B cell (primary cell): ENCODE data around the gene CYRIA. TPM values are rescaled to one million over a fixed set of nuclear protein-coding genes. Genes with fewer than 3 reads are reported as not detected.

Experiments
- ATAC-seq: fragments of 200-7000 bp; cut with Tn5 transposase; one replicate; pipeline ENCODE4 v1.10.0; 2021; ENCODE audit warnings: low read depth, mild to moderate bottlenecking, moderate number of reproducible peaks, moderate library complexity
- CTCF ChIA-PET: fragments of 350-600 bp; sonication (Branson Sonifier 250); formaldehyde crosslinking; loops from one replicate; lab custom pipeline; 2021; ENCODE audit warnings: antibody characterized with exemption, inconsistent platforms; lab: Charles Lee
- POLR2A ChIA-PET: fragments of 350-600 bp; sonication (Branson Sonifier 250); formaldehyde crosslinking; loops from one replicate; lab custom pipeline; 2021; ENCODE audit warnings: antibody characterized with exemption; lab: Charles Lee
- DNase-seq: peaks from one replicate; pipeline ENCODE4 v3.0.0; 2013
- H2AFZ ChIP-seq: 2 replicates; pipeline ENCODE4 v1.6.1; 2012; ENCODE audit warnings: mild to moderate bottlenecking, low read depth, low read length; ENCODE audit not compliant: insufficient read depth, poor library complexity, severe bottlenecking
- H3K27ac ChIP-seq, 2 donors: 1 replicate in 1 of 2; 2 replicates in 1 of 2; pipeline ENCODE4 v1.5.1; 2012 to 2013; ENCODE audit warnings: low read length in 2 of 2, mild to moderate bottlenecking in 2 of 2, moderate library complexity in 1 of 2
- H3K27me3 ChIP-seq, 4 experiments: fragments of 200-600 bp in 1 of 4; sonication (generic) in 1 of 4; replicated peaks in 1 of 4; 1 replicate in 2 of 4; 2 replicates in 2 of 4; pipeline versions ENCODE4 v1.6.1 to v1.7.0; 2013 to 2016; ENCODE audit warnings: low read length in 3 of 4, mild to moderate bottlenecking in 2 of 4, mixed read lengths in 1 of 4, moderate library complexity in 1 of 4; ENCODE audit not compliant: insufficient read depth in 4 of 4, control insufficient read depth in 3 of 4; ENCODE audit errors: control extremely low read depth in 1 of 4
- H3K36me3 ChIP-seq, 2 experiments: replicated peaks in 1 of 2; 1 replicate in 1 of 2; 2 replicates in 1 of 2; pipeline versions ENCODE4 v1.6.1 to v1.7.1; 2013; ENCODE audit warnings: low read length in 1 of 2; ENCODE audit not compliant: insufficient read depth in 2 of 2, control insufficient read depth in 1 of 2; ENCODE audit errors: control extremely low read depth in 1 of 2, extremely low read depth in 1 of 2
- H3K4me1 ChIP-seq, 2 donors: fragments of 200-600 bp in 1 of 2; sonication (generic) in 1 of 2; 1 replicate in 1 of 2; 2 replicates in 1 of 2; pipeline versions ENCODE4 v1.5.1 to v1.6.1; 2013 to 2017; ENCODE audit warnings: low read length in 2 of 2; ENCODE audit not compliant: control insufficient read depth in 2 of 2, insufficient read depth in 2 of 2
- H3K4me2 ChIP-seq: replicated peaks from 2 replicates; pipeline ENCODE3; 2012; ENCODE audit warnings: mild to moderate bottlenecking, low read depth, low read length; ENCODE audit not compliant: poor library complexity, severe bottlenecking
- H3K4me3 ChIP-seq, 5 experiments: fragments of 200-600 bp in 1 of 5; sonication (generic) in 1 of 5; 1 replicate in 3 of 5; 2 replicates in 2 of 5; pipeline versions ENCODE4 v1.5.1 to v1.7.0; 2011 to 2016; ENCODE audit warnings: low read length in 4 of 5, mild to moderate bottlenecking in 4 of 5, low read depth in 2 of 5, control low read depth in 1 of 5, moderate library complexity in 1 of 5; ENCODE audit not compliant: insufficient read depth in 1 of 5; ENCODE audit errors: control extremely low read depth in 1 of 5, extremely low read depth in 1 of 5
- H3K79me2 ChIP-seq: fragments of 200-600 bp; sonication (generic); one replicate; pipeline ENCODE4 v1.6.0; 2016; ENCODE audit warnings: low read length; ENCODE audit not compliant: control insufficient read depth, insufficient read depth
- H3K9ac ChIP-seq: fragments of 200-600 bp; sonication (generic); 2 replicates; pipeline ENCODE4 v1.6.1; 2017; ENCODE audit warnings: mild to moderate bottlenecking, low read length, moderate library complexity
- H3K9me3 ChIP-seq, 3 donors: one replicate each; pipeline versions ENCODE4 v1.6.1 to v1.7.1; 2013; ENCODE audit warnings: low read length in 2 of 3; ENCODE audit not compliant: control insufficient read depth in 2 of 3, insufficient read depth in 1 of 3; ENCODE audit errors: control extremely low read depth in 1 of 3
- H4K20me1 ChIP-seq: 2 replicates; pipeline ENCODE4 v1.6.0; 2012; ENCODE audit warnings: mild to moderate bottlenecking, low read length; ENCODE audit not compliant: insufficient read depth, control insufficient read depth, poor library complexity, severe bottlenecking
- H3K27ac Mint-ChIP-seq: one replicate; pipeline ENCODE4 v1.8.0; 2021; ENCODE audit warnings: mixed read lengths
- H3K27me3 Mint-ChIP-seq: one replicate; pipeline ENCODE4 v1.8.0; 2021; ENCODE audit warnings: mixed read lengths
- H3K4me1 Mint-ChIP-seq: one replicate; pipeline ENCODE4 v1.8.0; 2021; ENCODE audit warnings: mixed read lengths
- H3K4me3 Mint-ChIP-seq: one replicate; pipeline ENCODE4 v1.8.0; 2021; ENCODE audit warnings: mixed read lengths
- H3K9me3 Mint-ChIP-seq: one replicate; pipeline ENCODE4 v1.8.0; 2022; ENCODE audit warnings: mixed read lengths; ENCODE audit not compliant: insufficient read depth
- EZH2 ChIP-seq: IDR thresholded peaks from 2 replicates; pipeline ENCODE4 v1.6.1; 2012; ENCODE audit warnings: borderline replicate concordance, low read depth, mild to moderate bottlenecking, moderate library complexity, low read length; ENCODE audit not compliant: insufficient read depth, poor library complexity, severe bottlenecking
- WGBS: methylation state at CpG from one replicate; pipeline ENCODE4 v1.1.5; 2013; ENCODE audit warnings: missing lambda C conversion rate; ENCODE audit not compliant: insufficient coverage; 5-methylcytosine and 5-hydroxymethylcytosine counted together
- intact Hi-C: fragments of 100-400 bp; cut with micrococcal nuclease; formaldehyde crosslinking; loops from one replicate; pipeline ENCODE4 v1.10.0; 2022
- polyA plus RNA-seq: library from polyadenylated mRNA; depleted of rRNA; stranded (reverse); fragments of >200 nt; gene quantifications from 2 replicates; pipeline ENCODE4 v1.2.3, GENCODE V29; 2012
- total RNA-seq, 2 donors: library from RNA; stranded (reverse); fragments of 120-200 nt in 1 of 2; gene quantifications; 1 replicate in 1 of 2; 2 replicates in 1 of 2; pipeline versions ENCODE4 v1.2.3 to v1.2.4, GENCODE V29; 2013 to 2022
- TF ChIP-seq, protein P1 (sequence below): fragments of 200-600 bp; IDR thresholded peaks from one replicate; pipeline ENCODE4 v1.8.0; 2022; ENCODE audit warnings: antibody characterized with exemption, mild to moderate bottlenecking

CYRIA gene
- total and polyA plus RNA-seq, 2 donors (not counting 1 experiment from before 2014, with no cell fraction given), result 16.8 to 58.8 TPM

DNA sequence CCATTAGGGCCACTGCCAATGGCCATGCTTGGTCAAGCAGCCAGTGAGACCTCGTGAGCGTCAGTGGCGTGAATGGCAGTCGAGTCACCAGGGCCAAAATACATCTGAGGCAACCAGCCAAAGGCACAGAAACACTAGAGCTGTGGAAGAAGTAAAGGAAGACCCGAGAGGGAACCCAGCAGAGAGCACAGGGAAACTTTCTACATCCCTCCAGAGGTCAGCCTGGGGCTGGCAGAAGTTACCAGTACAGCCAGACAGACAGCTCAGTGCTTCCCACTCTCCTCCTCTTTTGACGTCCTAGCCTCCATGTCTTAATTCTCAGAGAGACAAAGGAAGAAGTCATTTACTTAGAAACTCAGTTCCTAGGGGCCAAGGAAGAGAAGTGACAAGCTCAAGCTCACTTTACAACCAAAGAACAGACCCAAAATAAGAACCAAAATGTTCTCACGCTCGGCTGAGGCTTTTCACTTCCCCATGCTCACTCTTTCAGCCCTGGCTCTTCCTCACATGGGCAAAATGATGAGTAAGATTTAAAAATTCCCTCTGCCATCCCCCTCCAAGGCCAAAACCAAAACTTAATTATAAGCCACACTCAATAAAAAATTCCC lies 8.7 kb downstream of the CYRIA start:
- Histone ChIP-seq H3K27me3 (no peaks in the 10 kb centered on the region), H3K27ac (peak overlapping the region; percentile 66 to 82), H4K20me1 (no peaks in the 10 kb centered on the region), H3K79me2 (peaks cover 88% of the 10 kb centered on the region), H3K9me3 (no peaks in the 10 kb centered on the region), H3K4me1 (peaks cover 96 to 99% of the 10 kb centered on the region in 2 donors), H3K4me2 (peak overlapping the region; percentile 68), H3K4me3 (peak overlapping the region in 3 of 5 experiments; percentile 16 to 43 (median 33)), H3K9ac (peak overlapping the region; percentile 25), H3K36me3 (peaks cover 0 to 15% of the 10 kb centered on the region in 2 experiments), H2AFZ (peak overlapping the region; percentile 0)
- H3K4me1 Mint-ChIP-seq, result peaks cover 98% of the 10 kb centered on the region
- POLR2A ChIA-PET, result interaction anchor here (0.7 to 1.5 kb wide), 3 partner anchors 28 to 39 kb away, joined by 3 to 6 read pairs (median 3); no protein-coding TSS in a partner anchor
- H3K4me3 Mint-ChIP-seq, result peak overlapping the region; percentile 84
- intact Hi-C loops, result loop anchor here (2.0 to 5.0 kb wide), 3 partner anchors 26 to 70 kb away; no protein-coding TSS in a partner anchor
- no peak for TF ChIP-seq EZH2
- CTCF ChIA-PET, result interaction anchor here (0.6 to 6.7 kb wide), 7 partner anchors 25 to 50 kb away, joined by 3 to 50 read pairs (median 4); no protein-coding TSS in a partner anchor
- ATAC-seq (peak; percentile 65), DNase-seq (peak; percentile 82)
- WGBS, result 27% methylated on average over 7 of the region's 8 CpGs
- H3K27ac Mint-ChIP-seq, result peak overlapping the region; percentile 86
- H3K9me3 Mint-ChIP-seq, result no peaks in the 10 kb centered on the region
- no peaks in the 10 kb centered on the region for H3K27me3 Mint-ChIP-seq

DNA sequence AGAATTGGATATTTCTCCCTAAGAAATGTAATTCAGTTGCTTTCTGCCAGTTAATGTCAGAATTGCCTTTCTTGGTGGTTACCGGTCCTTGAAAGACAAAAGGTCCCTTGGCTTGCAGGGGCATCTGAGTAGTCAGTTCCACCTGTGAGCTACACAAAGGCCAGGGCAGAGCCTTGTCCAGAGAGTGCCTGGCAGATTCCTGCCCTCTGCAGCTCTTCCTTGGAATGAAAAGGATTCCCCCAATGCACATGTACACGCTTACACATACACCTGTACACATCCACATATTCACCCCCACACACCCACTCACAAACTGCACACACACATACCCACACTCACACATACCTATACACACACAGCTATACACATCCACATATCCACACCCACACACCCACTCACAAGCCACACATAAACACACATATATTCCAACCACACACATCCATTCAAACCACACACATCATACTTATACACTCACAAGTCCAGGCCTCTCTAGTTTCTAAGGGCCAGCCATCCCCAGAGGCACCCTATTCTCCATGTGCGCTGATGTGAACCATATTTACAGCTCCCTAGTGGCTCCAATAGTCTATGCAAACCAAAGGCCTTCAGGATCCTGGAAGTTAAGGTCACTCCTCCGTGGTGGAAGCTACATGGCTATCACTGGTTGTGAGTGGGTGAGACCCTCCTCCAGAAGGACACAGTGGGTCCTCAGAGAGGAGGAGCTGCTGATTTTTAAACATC lies 9.6 kb downstream of the CYRIA start:
- peak overlapping the region; percentile 66 to 82 for H3K27ac ChIP-seq
- Mint-ChIP-seq H3K9me3 (no peaks in the 10 kb centered on the region), H3K27me3 (no peaks in the 10 kb centered on the region), H3K4me3 (peak overlapping the region; percentile 84), H3K4me1 (peaks cover 99% of the 10 kb centered on the region), H3K27ac (peak overlapping the region; percentile 86)
- TF ChIP-seq, protein P1, sequence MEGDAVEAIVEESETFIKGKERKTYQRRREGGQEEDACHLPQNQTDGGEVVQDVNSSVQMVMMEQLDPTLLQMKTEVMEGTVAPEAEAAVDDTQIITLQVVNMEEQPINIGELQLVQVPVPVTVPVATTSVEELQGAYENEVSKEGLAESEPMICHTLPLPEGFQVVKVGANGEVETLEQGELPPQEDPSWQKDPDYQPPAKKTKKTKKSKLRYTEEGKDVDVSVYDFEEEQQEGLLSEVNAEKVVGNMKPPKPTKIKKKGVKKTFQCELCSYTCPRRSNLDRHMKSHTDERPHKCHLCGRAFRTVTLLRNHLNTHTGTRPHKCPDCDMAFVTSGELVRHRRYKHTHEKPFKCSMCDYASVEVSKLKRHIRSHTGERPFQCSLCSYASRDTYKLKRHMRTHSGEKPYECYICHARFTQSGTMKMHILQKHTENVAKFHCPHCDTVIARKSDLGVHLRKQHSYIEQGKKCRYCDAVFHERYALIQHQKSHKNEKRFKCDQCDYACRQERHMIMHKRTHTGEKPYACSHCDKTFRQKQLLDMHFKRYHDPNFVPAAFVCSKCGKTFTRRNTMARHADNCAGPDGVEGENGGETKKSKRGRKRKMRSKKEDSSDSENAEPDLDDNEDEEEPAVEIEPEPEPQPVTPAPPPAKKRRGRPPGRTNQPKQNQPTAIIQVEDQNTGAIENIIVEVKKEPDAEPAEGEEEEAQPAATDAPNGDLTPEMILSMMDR, result no peak
- no peak for TF ChIP-seq EZH2
- ChIA-PET POLR2A (interaction anchor here (1.5 to 1.8 kb wide), 2 partner anchors 8 to 33 kb away, joined by 6 to 9 read pairs; no protein-coding TSS in a partner anchor), CTCF (interaction anchor here (0.9 to 6.7 kb wide), 7 partner anchors 24 to 101 kb away, joined by 3 to 50 read pairs (median 6); no protein-coding TSS in a partner anchor)
- WGBS, result 64% methylated on average over 2 of the region's 4 CpGs
- H3K4me2 ChIP-seq, result peak overlapping the region; percentile 68
- peaks cover 88% of the 10 kb centered on the region for H3K79me2 ChIP-seq
- peak overlapping the region in 1 of 5 experiments; percentile 43 for H3K4me3 ChIP-seq
- peak overlapping the region; percentile 25 for H3K9ac ChIP-seq
- ATAC-seq (no peak), DNase-seq (no peak)
- H4K20me1 ChIP-seq, result no peaks in the 10 kb centered on the region
- H3K27me3 ChIP-seq, result no peaks in the 10 kb centered on the region
- H3K4me1 ChIP-seq, result peaks cover 100% of the 10 kb centered on the region in 2 donors
- H3K36me3 ChIP-seq, result peaks cover 0 to 15% of the 10 kb centered on the region in 2 experiments
- H2AFZ ChIP-seq, result no peak overlapping the region
- intact Hi-C loops, result loop anchor here (1.0 to 5.0 kb wide), 4 partner anchors 7 to 71 kb away; no protein-coding TSS in a partner anchor
- H3K9me3 ChIP-seq, result no peaks in the 10 kb centered on the region
